VCaP (cell line): Measurements from ENCODE around the gene ITGAL.

Experiments
- H3K27ac ChIP-seq: fragments of 450-650 bp; 2 replicates; pipeline ENCODE4 v1.5.1; 2017
- TF ChIP-seq, protein P1 (sequence below): fragments of 450-650 bp; conservative IDR thresholded peaks from 2 replicates; pipeline ENCODE4 v1.5.1; 2017; ENCODE audit warnings: mild to moderate bottlenecking, moderate library complexity

The ITGAL gene

DNA sequence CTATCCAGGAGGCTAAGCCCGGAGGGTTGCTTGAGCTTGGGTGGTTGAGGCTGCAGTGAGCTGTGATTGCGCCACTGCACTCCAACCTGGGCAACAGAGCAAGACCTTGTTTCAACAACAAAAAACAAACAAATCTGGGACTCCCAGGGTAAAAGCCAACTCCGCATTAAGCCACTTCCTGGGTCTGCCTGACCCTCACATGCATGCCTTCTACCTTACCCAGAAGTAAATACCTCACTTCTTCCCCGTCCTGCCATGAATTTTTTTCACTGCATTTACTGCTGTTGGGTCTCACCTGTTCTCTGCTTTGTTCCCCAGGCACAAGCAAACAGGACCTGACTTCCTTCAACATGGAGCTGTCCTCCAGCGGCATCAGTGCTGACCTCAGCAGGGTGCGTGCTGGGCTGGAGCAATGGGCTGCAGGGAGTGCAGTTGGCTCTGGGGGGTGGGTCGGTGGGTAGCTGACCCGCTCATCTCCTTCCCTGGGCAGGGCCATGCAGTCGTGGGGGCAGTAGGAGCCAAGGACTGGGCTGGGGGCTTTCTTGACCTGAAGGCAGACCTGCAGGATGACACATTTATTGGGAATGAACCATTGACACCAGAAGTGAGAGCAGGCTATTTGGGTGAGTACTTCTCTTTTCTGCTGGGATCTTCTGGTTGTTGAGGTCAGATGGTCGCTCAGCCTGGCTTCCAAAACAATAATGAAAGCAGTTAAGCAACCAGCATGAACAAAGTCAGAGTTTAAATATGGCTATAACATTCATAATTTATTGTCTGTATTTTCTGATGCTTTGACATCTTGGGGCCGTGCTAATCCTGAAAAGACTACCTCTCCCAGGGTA, 16.4 kb downstream of the ITGAL start:
- H3K27ac ChIP-seq: no peak overlapping the region
- TF ChIP-seq, protein P1, sequence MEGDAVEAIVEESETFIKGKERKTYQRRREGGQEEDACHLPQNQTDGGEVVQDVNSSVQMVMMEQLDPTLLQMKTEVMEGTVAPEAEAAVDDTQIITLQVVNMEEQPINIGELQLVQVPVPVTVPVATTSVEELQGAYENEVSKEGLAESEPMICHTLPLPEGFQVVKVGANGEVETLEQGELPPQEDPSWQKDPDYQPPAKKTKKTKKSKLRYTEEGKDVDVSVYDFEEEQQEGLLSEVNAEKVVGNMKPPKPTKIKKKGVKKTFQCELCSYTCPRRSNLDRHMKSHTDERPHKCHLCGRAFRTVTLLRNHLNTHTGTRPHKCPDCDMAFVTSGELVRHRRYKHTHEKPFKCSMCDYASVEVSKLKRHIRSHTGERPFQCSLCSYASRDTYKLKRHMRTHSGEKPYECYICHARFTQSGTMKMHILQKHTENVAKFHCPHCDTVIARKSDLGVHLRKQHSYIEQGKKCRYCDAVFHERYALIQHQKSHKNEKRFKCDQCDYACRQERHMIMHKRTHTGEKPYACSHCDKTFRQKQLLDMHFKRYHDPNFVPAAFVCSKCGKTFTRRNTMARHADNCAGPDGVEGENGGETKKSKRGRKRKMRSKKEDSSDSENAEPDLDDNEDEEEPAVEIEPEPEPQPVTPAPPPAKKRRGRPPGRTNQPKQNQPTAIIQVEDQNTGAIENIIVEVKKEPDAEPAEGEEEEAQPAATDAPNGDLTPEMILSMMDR: no peak

DNA sequence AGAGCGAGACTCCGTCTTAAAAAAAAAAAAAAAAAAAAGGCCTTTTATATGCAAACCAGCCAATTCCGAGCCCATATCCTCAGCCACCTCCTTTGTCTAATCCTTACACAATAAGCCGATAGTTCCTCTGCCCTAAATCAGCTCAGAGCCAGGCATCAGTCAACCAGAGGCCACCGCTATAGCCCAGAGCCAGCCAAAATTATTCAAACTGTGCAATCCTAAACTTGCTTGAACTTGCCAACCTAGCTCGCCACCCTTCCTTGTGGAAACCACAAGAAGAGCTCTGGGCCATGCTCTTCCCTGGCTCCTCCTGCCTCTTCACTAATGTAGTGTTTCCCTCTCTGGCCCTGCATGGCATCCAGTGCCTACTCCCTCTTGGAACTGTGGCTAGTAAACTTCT, 17.7 kb downstream of the ITGAL start:
- TF ChIP-seq, protein P1: no peak

DNA sequence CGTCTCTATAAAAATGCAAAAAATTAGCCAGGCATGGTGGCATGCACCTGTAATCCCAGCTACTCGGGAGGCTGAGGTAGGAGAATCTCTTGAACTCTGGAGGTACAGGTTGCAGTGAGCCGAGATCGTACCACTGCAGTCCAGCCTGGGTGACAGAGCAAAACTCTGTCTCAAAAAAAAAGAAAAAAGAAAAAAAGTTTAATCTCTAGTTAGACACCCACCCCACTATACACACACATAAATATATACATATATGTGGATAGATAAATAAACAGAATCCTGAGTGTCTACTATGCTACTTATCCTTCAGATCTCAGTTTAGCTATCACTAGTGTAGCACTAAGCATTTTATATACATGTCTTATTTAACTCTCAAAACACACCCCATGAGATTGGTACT, 18.7 kb downstream of the ITGAL start:
- H3K27ac ChIP-seq: no peak overlapping the region
- TF ChIP-seq, protein P1: no peak

More for the DNA sequence above, 17.7 kb downstream of the ITGAL start:
- H3K27ac ChIP-seq: no peak overlapping the region

DNA sequence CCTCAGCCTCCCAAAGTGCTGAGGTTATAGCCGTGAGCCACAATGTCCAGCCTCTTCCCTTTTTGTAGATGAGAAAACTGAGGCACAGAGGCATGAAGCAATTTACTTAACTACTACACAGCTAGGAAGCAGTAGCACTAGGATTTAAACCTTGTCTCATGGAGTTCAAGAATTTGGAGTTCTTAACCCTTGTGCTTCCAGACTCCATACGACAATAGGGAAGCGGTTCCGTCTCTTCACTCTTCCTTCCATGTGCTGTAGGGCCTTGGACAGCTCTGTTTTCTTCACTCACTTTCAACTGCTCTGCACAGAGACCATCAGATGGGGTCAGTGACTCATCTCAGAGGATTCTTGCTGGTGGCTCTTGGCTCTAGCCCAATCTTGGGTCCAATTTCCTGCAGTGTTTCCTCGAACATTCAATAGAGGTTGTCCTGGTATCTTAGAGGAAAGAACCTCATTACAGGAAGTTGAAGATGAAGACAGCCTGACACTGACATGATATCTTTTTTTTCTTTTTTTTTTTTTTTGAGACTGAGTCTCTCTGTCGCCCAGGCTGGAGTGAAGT, 19.3 kb downstream of the ITGAL start:
- no peak overlapping the region for H3K27ac ChIP-seq

DNA sequence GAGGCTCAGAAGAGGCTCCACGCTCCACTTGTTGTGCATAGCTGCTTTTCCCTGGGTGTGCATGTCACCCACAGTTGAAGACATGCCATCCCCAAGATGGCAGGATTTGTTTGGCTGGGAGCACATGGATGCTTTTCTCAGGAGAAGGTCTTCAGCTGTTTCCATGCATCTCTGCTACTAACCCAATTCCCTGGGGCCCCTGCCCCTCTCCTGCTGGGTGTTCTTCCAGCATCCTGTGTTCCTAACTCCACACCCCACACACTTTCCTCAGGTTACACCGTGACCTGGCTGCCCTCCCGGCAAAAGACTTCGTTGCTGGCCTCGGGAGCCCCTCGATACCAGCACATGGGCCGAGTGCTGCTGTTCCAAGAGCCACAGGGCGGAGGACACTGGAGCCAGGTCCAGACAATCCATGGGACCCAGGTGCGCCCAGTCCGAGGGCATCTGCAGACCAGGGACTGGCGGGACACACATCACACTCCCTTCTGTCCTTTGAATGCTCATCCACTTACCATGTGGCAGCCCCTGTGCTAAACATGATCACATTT, 21.5 kb downstream of the ITGAL start:
- no peak overlapping the region for H3K27ac ChIP-seq
- TF ChIP-seq, protein P1: no peak

More for the DNA sequence above, 19.3 kb downstream of the ITGAL start:
- TF ChIP-seq, protein P1: no peak

DNA sequence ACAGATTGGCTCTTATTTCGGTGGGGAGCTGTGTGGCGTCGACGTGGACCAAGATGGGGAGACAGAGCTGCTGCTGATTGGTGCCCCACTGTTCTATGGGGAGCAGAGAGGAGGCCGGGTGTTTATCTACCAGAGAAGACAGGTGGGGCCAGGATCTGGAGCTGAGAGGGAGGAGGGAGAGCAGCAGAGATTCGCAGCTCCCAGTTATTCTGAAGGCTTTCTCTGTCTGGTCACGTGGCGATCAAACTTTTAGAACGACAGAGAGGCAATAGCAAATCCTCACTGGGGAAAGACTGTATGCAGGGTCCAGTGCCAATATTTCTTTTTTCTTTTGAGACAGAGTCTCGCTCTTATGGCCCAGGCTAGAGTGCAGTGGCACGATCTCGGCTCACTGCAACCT, 22.2 kb downstream of the ITGAL start:
- H3K27ac ChIP-seq: no peak overlapping the region
- TF ChIP-seq, protein P1: no peak

DNA sequence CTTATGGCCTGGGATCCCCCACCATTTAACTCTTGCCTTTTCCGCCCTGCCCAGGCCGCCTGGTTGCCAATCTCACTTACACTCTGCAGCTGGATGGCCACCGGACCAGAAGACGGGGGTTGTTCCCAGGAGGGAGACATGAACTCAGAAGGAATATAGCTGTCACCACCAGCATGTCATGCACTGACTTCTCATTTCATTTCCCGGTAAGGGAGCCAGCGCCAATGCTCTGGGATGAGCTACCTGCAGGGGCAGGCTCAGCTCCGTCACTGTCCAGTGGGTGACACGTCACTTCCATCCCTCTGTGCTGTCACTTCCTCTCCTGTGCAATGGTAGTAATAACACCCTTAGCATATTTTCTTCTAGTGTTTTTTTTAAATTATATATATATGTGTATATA, 26.7 kb downstream of the ITGAL start:
- TF ChIP-seq, protein P1: no peak
- no peak overlapping the region for H3K27ac ChIP-seq
